Measurements from ENCODE around the gene GPR146. TPM values are rescaled to one million over a fixed set of nuclear protein-coding genes. Genes with fewer than 3 reads are reported as not detected.

The GPR146 gene
- total RNA-seq, 2 experiments from 2014 or later, result 9.9 to 13.7 TPM

DNA sequence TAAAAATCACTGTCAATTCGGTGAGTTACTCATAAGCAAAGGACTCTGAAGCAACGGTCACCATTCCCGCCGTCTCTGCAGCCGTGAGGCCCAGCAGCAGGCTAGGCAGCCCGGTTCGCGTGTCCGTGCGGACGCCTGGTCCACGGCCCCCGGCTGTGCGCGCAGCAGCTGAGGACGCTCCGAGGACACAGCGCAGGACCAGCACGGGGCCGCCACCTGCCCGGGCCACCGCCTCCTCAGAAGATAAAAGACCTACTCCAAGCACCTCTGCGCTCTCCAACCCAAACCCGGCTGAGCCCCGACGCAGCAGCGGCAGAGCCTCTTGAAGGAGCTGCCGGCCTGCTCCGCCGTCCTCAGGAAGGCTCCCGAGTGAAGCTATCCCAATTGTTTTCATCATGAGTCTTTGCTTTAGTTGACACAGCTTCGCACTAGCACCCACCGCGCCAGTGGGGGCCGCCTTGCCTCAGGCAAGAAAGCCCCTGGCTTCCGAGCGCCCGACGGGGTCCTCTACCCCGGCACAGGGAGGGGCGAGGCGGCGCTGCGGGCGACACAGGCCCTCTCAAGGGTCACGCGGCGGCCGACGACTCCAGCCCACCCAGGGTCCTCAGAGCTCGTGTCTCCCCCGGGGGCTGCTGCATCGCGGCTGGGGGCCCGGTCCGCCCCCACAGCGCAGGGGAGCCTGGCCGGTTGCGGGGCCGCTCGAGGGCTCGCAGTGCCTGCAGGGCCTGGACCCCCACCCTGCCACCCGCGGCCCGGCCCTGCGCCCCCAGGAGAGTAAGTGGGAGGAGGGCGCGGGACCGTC lies 16.9 kb upstream of the GPR146 start:
- DNase-seq (no peak), ATAC-seq (ENCODE audit: poor library complexity) (no peak)
- intact Hi-C loops (cut with DNase I, micrococcal nuclease), result no loop called here
- Histone ChIP-seq H3K27ac (ENCODE audit: low read depth in 1 of 2, low read length in 2 of 2) (peak overlapping the region in 1 of 2 donors; percentile 13), H3K4me3 (ENCODE audit: low read length) (peak overlapping the region; percentile 42), H3K36me3 (ENCODE audit: insufficient read depth, low read length) (no peaks in the 10 kb centered on the region), H3K27me3 (ENCODE audit: control insufficient read depth in 1 of 2, insufficient read depth in 2 of 2, low read length in 2 of 2) (no peaks in the 10 kb centered on the region), H3K4me1 (ENCODE audit: insufficient read depth, low read length) (peaks cover 52% of the 10 kb centered on the region), H3K9me3 (ENCODE audit: control insufficient read depth in 1 of 2, insufficient read depth in 1 of 2, low read length in 2 of 2) (peaks cover 0 to 13% of the 10 kb centered on the region in 2 experiments)
- peak overlapping the region; percentile 80 for H3K4me3 Mint-ChIP-seq
- POLR2A ChIA-PET, result interaction anchor here (0.8 to 1.4 kb wide), 3 partner anchors 17 to 52 kb away, joined by 3 to 4 read pairs (median 4); partner anchors contain the start of gene GPR146
- H3K36me3 Mint-ChIP-seq (ENCODE audit: low read depth), result peaks cover 29% of the 10 kb centered on the region
- no peaks in the 10 kb centered on the region for H3K9me3 Mint-ChIP-seq
- CTCF ChIA-PET, result interaction anchor here (0.7 to 0.9 kb wide), 2 partner anchors 34 to 38 kb away, joined by 3 read pairs; no protein-coding TSS in a partner anchor
- peak overlapping the region; percentile 61 for H3K27ac Mint-ChIP-seq
- peaks cover 44% of the 10 kb centered on the region for H3K4me1 Mint-ChIP-seq (ENCODE audit: low read depth)
- no peaks in the 10 kb centered on the region for H3K27me3 Mint-ChIP-seq
- TF ChIP-seq CTCF (IDR thresholded peaks at IDR 0.05), result no peak

- Mint-ChIP-seq H3K27me3 (no peaks in the 10 kb centered on the region), H3K27ac (peak overlapping the region; percentile 84), H3K9me3 (no peaks in the 10 kb centered on the region), H3K36me3 (ENCODE audit: low read depth) (peaks cover 26% of the 10 kb centered on the region), H3K4me1 (ENCODE audit: low read depth) (peaks cover 49% of the 10 kb centered on the region), H3K4me3 (peak overlapping the region; percentile 93)
- POLR2A ChIA-PET, result interaction anchor here (0.8 to 1.4 kb wide), 3 partner anchors 16 to 53 kb away, joined by 3 to 4 read pairs (median 3); partner anchors contain the start of gene GPR146
- peaks cover 59% of the 10 kb centered on the region for H3K4me1 ChIP-seq (ENCODE audit: insufficient read depth, low read length)
- TF ChIP-seq CTCF (IDR thresholded peaks at IDR 0.05), result no peak
- no peaks in the 10 kb centered on the region for H3K36me3 ChIP-seq (ENCODE audit: insufficient read depth, low read length)
- H3K4me3 ChIP-seq (ENCODE audit: low read length), result peak overlapping the region; percentile 42
- DNase-seq (peak; percentile 58 to 91 (median 74)), ATAC-seq (ENCODE audit: poor library complexity) (peak; percentile 71)
- no peaks in the 10 kb centered on the region for H3K27me3 ChIP-seq (ENCODE audit: control insufficient read depth in 1 of 2, insufficient read depth in 2 of 2, low read length in 2 of 2)
- intact Hi-C loops (cut with DNase I, micrococcal nuclease), result no loop called here
- H3K9me3 ChIP-seq (ENCODE audit: control insufficient read depth in 1 of 2, insufficient read depth in 1 of 2, low read length in 2 of 2), result peaks cover 0 to 10% of the 10 kb centered on the region in 2 experiments
- H3K27ac ChIP-seq (ENCODE audit: low read depth in 1 of 2, low read length in 2 of 2), result peak overlapping the region in 1 of 2 donors; percentile 23
- CTCF ChIA-PET, result interaction anchor here (0.5 to 1.2 kb wide), 4 partner anchors 16 to 38 kb away, joined by 3 to 4 read pairs (median 3); partner anchors contain the start of gene GPR146
Observed at GRCh38 chr7:1028044-1028770, 16.1 kb upstream of the GPR146 start.

Data from CD4-positive, alpha-beta T cell (primary cell).